ENCODE results near the gene CHTF8.

CHTF8 gene, protein sequence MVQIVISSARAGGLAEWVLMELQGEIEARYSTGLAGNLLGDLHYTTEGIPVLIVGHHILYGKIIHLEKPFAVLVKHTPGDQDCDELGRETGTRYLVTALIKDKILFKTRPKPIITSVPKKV

GRCh38 chr16:69132424-69133252, at the start of gene CHTF8, which contains the start of gene UTP4:
TSS of gene CHTF8 (minus strand) at chr16:69132588. CDS start at chr16:69121458, 11,130 bp downstream.
TSS of gene UTP4 (plus strand) at chr16:69132649. CDS start at chr16:69133460, 811 bp downstream.
- H3K9me3 Mint-ChIP-seq, result no peaks in the 10 kb centered on the region
- peaks cover 3% of the 10 kb centered on the region for H3K36me3 Mint-ChIP-seq
- DNase-seq (ENCODE audit: low spot score in 2 of 2), result peak; percentile 83 to 85
- H3K27me3 Mint-ChIP-seq, result no peaks in the 10 kb centered on the region
- peaks cover 30% of the 10 kb centered on the region for H3K4me1 Mint-ChIP-seq
- ATAC-seq (ENCODE audit: low read depth), result peak; percentile 93
- H3K4me3 Mint-ChIP-seq, result peak within 1 kb of the TSS; percentile 87
- H3K27ac Mint-ChIP-seq, result peak within 1 kb of the TSS; percentile 89

DNA sequence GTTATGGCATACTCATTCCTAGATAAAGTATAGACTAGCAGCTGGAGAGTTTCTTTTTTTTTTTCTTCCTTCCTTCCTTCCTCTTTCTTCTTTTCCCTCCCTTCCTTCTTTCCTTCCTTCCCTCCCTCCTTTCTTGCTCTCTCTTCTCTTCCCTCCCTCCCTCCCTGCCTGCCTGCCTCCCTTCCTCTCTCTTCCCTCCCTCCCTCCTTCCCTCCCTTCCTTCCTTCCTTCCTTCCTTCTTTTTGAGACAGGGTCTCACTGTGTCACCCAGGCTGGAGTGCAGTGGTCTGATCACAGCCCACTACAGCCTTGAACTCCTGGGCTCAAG, 47.6 kb upstream of the CHTF8 start:
- no peaks in the 10 kb centered on the region for H3K36me3 Mint-ChIP-seq
- DNase-seq (ENCODE audit: low spot score in 2 of 2) (no peak), ATAC-seq (ENCODE audit: low read depth) (no peak)
- no peak overlapping the region for H3K27ac Mint-ChIP-seq
- no peak overlapping the region for H3K4me3 Mint-ChIP-seq
- no peaks in the 10 kb centered on the region for H3K9me3 Mint-ChIP-seq
- H3K4me1 Mint-ChIP-seq, result no peaks in the 10 kb centered on the region
- H3K27me3 Mint-ChIP-seq, result no peaks in the 10 kb centered on the region

DNA sequence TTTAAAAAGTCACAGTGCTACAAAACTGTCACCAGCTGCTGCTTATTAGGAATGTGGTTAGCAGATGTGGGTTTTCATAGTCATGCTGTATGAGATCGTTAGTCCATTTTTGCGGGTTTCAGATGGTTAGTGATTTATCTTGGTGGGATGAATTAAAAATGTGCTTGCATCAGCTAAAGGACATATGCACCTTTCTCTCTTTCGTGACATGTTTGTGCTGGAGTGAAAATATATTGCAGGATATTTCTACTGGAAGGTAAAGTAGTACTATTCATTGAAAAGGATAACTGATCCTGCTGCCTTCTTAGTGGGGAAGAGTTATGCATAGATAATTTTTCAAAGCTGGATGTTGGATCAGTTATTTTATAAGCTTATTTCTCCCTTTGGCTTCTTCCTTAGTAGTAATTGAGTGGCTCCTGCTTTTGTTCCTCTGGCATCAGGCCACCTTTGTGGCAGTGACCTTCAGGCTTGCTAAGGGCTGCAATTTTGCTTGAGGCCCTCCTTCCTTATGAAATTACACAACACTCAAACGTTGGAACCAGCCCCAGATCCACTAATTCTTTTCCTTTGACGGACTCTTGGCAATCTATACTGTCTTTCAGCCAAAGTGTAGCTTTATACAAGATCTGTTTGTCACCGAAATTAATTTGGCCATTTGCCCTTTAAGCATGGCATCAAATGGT, 47.1 kb upstream of the CHTF8 start:
- H3K36me3 Mint-ChIP-seq, result no peaks in the 10 kb centered on the region
- no peaks in the 10 kb centered on the region for H3K27me3 Mint-ChIP-seq
- no peak overlapping the region for H3K4me3 Mint-ChIP-seq
- no peak overlapping the region for H3K27ac Mint-ChIP-seq
- DNase-seq (ENCODE audit: low spot score in 2 of 2) (no peak), ATAC-seq (ENCODE audit: low read depth) (no peak)
- H3K9me3 Mint-ChIP-seq, result no peaks in the 10 kb centered on the region
- no peaks in the 10 kb centered on the region for H3K4me1 Mint-ChIP-seq

GRCh38 chr16:69176033-69176800, 43.8 kb upstream of the CHTF8 start:
- ATAC-seq (ENCODE audit: low read depth), result no peak

GRCh38 chr16:69171325-69172084, 39.1 kb upstream of the CHTF8 start:
- ATAC-seq (ENCODE audit: low read depth), result peak; percentile 35
- Mint-ChIP-seq H3K36me3 (peaks cover 17% of the 10 kb centered on the region), H3K27me3 (no peaks in the 10 kb centered on the region), H3K4me1 (peaks cover 10% of the 10 kb centered on the region), H3K4me3 (no peak overlapping the region), H3K9me3 (no peaks in the 10 kb centered on the region), H3K27ac (no peak overlapping the region)
- no peak for DNase-seq (ENCODE audit: low spot score in 2 of 2)

More at GRCh38 chr16:69176033-69176800, 43.8 kb upstream of the CHTF8 start:
- no peak overlapping the region for H3K4me3 Mint-ChIP-seq
- H3K9me3 Mint-ChIP-seq, result no peaks in the 10 kb centered on the region
- no peaks in the 10 kb centered on the region for H3K27me3 Mint-ChIP-seq
- H3K27ac Mint-ChIP-seq, result no peak overlapping the region
- no peak for DNase-seq (ENCODE audit: low spot score in 2 of 2)
- no peaks in the 10 kb centered on the region for H3K36me3 Mint-ChIP-seq
- peaks cover 9% of the 10 kb centered on the region for H3K4me1 Mint-ChIP-seq

GRCh38 chr16:69169607-69170352, 37.4 kb upstream of the CHTF8 start:
- no peak overlapping the region for H3K27ac Mint-ChIP-seq
- peaks cover 23% of the 10 kb centered on the region for H3K36me3 Mint-ChIP-seq
- peaks cover 10% of the 10 kb centered on the region for H3K4me1 Mint-ChIP-seq
- ATAC-seq (ENCODE audit: low read depth) (no peak), DNase-seq (ENCODE audit: low spot score in 2 of 2) (no peak)
- no peaks in the 10 kb centered on the region for H3K9me3 Mint-ChIP-seq
- no peaks in the 10 kb centered on the region for H3K27me3 Mint-ChIP-seq
- no peak overlapping the region for H3K4me3 Mint-ChIP-seq

DNA sequence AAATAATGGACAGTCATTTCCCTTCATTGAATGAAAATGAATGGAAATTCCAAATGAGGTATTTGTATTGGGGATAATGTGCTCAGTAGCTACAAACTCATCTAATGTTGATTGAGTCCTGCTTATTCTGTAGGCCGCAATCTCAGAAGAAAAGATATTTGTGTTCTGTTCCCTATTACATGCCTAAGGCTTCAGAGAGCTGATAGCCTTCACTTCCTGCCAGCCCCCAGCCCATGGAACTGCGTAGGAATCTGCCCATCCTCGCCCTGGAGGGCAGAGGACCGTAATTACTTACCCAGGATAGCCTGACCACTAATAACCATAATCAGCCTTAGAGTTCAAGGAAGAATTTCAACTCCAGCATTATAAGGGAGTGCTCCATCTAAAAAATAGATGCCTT, 36.7 kb upstream of the CHTF8 start:
- ATAC-seq (ENCODE audit: low read depth), result no peak
- H3K27me3 Mint-ChIP-seq, result no peaks in the 10 kb centered on the region
- H3K4me3 Mint-ChIP-seq, result no peak overlapping the region
- no peaks in the 10 kb centered on the region for H3K9me3 Mint-ChIP-seq
- H3K4me1 Mint-ChIP-seq, result peaks cover 10% of the 10 kb centered on the region
- no peak overlapping the region for H3K27ac Mint-ChIP-seq
- peaks cover 24% of the 10 kb centered on the region for H3K36me3 Mint-ChIP-seq
- DNase-seq (ENCODE audit: low spot score in 2 of 2), result no peak

- H3K4me1 Mint-ChIP-seq, result peaks cover 4% of the 10 kb centered on the region
- no peak for ATAC-seq (ENCODE audit: low read depth)
- H3K36me3 Mint-ChIP-seq, result peaks cover 30% of the 10 kb centered on the region
- no peak overlapping the region for H3K27ac Mint-ChIP-seq
- no peaks in the 10 kb centered on the region for H3K9me3 Mint-ChIP-seq
- H3K4me3 Mint-ChIP-seq, result no peak overlapping the region
- no peak for DNase-seq (ENCODE audit: low spot score in 2 of 2)
- H3K27me3 Mint-ChIP-seq, result no peaks in the 10 kb centered on the region
Measured at GRCh38 chr16:69166946-69167930, 34.9 kb upstream of the CHTF8 start.

DNA sequence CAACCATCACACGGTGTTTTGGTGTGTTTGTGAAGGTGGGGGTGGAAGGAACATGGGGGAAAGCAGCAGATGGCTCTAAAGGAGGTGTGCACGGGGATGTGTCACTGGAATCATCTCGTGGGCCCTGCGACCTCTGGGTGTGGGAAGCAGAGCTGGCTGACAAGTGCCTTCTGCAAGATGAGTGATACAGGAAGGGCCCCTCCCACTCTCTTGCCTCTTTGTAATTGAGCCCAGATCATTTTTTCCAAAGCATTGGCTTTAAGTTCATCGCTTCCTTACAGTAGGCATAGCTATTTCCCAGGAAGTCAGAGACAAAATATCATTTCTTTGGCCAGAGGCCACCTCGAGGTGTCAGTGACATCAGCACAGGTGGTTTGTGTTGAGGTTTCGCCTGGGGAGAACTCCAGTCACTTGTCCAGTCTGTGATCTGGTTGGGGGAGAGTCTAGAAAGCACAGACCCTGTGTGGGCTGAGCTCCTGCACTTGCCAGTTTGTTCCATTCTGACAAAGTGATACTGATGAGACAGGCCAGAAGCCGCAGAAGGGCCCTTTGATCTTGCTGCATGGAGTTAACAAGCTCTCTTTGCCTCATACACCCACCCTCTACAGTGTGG, 33.9 kb upstream of the CHTF8 start:
- Mint-ChIP-seq H3K9me3 (no peaks in the 10 kb centered on the region), H3K4me1 (peaks cover 2% of the 10 kb centered on the region), H3K36me3 (peaks cover 32% of the 10 kb centered on the region), H3K27ac (no peak overlapping the region), H3K27me3 (no peaks in the 10 kb centered on the region), H3K4me3 (no peak overlapping the region)
- ATAC-seq (ENCODE audit: low read depth), result no peak
- no peak for DNase-seq (ENCODE audit: low spot score in 2 of 2)

- Mint-ChIP-seq H3K36me3 (peaks cover 35% of the 10 kb centered on the region), H3K27ac (no peak overlapping the region), H3K4me1 (no peaks in the 10 kb centered on the region), H3K4me3 (no peak overlapping the region), H3K27me3 (no peaks in the 10 kb centered on the region), H3K9me3 (no peaks in the 10 kb centered on the region)
- no peak for DNase-seq (ENCODE audit: low spot score in 2 of 2)
- no peak for ATAC-seq (ENCODE audit: low read depth)
Measured at GRCh38 chr16:69165584-69165983, 33.2 kb upstream of the CHTF8 start.

GRCh38 chr16:69160192-69160591, 27.8 kb upstream of the CHTF8 start:
- no peak overlapping the region for H3K4me3 Mint-ChIP-seq
- no peaks in the 10 kb centered on the region for H3K4me1 Mint-ChIP-seq
- peaks cover 42% of the 10 kb centered on the region for H3K36me3 Mint-ChIP-seq
- ATAC-seq (ENCODE audit: low read depth) (no peak), DNase-seq (ENCODE audit: low spot score in 2 of 2) (no peak)
- no peaks in the 10 kb centered on the region for H3K9me3 Mint-ChIP-seq
- H3K27ac Mint-ChIP-seq, result no peak overlapping the region
- no peaks in the 10 kb centered on the region for H3K27me3 Mint-ChIP-seq

GRCh38 chr16:69157196-69157595, 24.8 kb upstream of the CHTF8 start:
- Mint-ChIP-seq H3K27ac (no peak overlapping the region), H3K4me3 (no peak overlapping the region), H3K4me1 (no peaks in the 10 kb centered on the region), H3K9me3 (no peaks in the 10 kb centered on the region), H3K27me3 (no peaks in the 10 kb centered on the region), H3K36me3 (peaks cover 45% of the 10 kb centered on the region)
- DNase-seq (ENCODE audit: low spot score in 2 of 2) (no peak), ATAC-seq (ENCODE audit: low read depth) (no peak)

All from memory B cell (primary cell).